SK-N-SH treated with all-trans-retinoic acid at 6 μM for 48 hours (cell line): ENCODE measurements around the gene RNF44.

ENCODE experiments used
- OSR1 ChIP-seq: fragments of 250-450 bp; sonication (Bioruptor Pico); IDR thresholded peaks from 2 replicates; pipeline ENCODE4 v1.8.0; 2022; ENCODE audit warnings: moderate library complexity, mild to moderate bottlenecking, inconsistent platforms
- PPARA ChIP-seq: fragments of 250-450 bp; sonication (Bioruptor Pico); IDR thresholded peaks from 2 replicates; pipeline ENCODE4 v1.5.0; 2020; ENCODE audit warnings: mild to moderate bottlenecking, borderline replicate concordance
- RARB ChIP-seq: fragments of 250-450 bp; sonication (Bioruptor Pico); IDR thresholded peaks from 2 replicates; pipeline ENCODE4 v1.8.0; 2021; ENCODE audit warnings: mild to moderate bottlenecking, moderate library complexity
- ZFP3 ChIP-seq: fragments of 250-450 bp; sonication (Bioruptor Pico); IDR thresholded peaks from 2 replicates; pipeline ENCODE4 v1.5.0; 2020; ENCODE audit warnings: mild to moderate bottlenecking, moderate library complexity
- ZFP30 ChIP-seq: fragments of 450-650 bp; formaldehyde crosslinking; IDR thresholded peaks from 2 replicates; pipeline ENCODE4 v1.5.0; 2022; ENCODE audit warnings: mild to moderate bottlenecking, moderate library complexity
- ZNF565 ChIP-seq: fragments of 450-650 bp; formaldehyde crosslinking; conservative IDR thresholded peaks from 2 replicates; pipeline ENCODE4 v1.5.0; 2020; ENCODE audit warnings: low read depth, mild to moderate bottlenecking, moderate library complexity
- ZNF8 ChIP-seq: fragments of 450-650 bp; formaldehyde crosslinking; IDR thresholded peaks from 2 replicates; pipeline ENCODE4 v1.5.0; 2020; ENCODE audit warnings: mild to moderate bottlenecking, moderate library complexity
- TF ChIP-seq, protein P1 (sequence below): fragments of 250-450 bp; sonication (Bioruptor Pico); IDR thresholded peaks from 2 replicates; pipeline ENCODE4 v1.8.0; 2020; ENCODE audit warnings: mild to moderate bottlenecking, moderate library complexity, borderline replicate concordance
- TF ChIP-seq, protein P2 (sequence below): fragments of 250-450 bp; sonication (Bioruptor Pico); IDR thresholded peaks from 2 replicates; pipeline ENCODE4 v1.5.1; 2021; ENCODE audit warnings: mild to moderate bottlenecking, moderate library complexity
- TF ChIP-seq, protein P3 (sequence below): fragments of 250-450 bp; sonication (Bioruptor Pico); IDR thresholded peaks from 2 replicates; pipeline ENCODE4 v1.5.0; 2020; ENCODE audit warnings: mild to moderate bottlenecking, moderate library complexity

DNA sequence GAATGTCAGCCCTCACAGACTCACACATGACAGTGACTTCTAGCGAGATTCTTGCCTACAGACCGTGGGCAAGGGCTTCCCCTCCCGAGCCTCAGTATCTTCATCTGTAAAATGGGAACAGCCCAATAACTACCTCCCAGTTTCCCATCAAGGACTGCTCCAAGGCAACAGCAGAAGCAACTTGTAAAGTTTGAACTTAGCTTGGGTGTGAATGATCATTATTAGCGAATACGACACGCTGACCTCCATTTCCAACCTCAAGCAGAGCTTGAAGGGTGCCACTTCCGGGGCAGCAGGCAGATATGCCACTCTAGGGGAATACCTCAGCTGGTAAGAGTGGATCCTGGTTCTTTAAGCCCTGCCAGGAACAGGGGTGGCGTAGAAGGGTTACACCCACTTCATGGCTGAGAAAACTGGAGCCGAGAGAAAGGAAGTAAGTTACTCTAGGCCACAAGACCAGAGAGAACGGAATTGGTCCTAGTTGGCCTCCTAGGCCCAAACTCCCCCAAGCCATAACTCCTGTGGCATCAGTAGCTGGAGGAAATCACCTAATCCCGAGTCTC, 2.0 kb downstream of the RNF44 start:
- TF ChIP-seq PPARA (CRISPR knock-in tag) (no peak), ZFP30 (no peak), ZNF8 (CRISPR knock-in tag) (no peak), ZFP3 (CRISPR knock-in tag) (no peak), RARB (CRISPR knock-in tag) (no peak), OSR1 (CRISPR knock-in tag) (no peak), ZNF565 (CRISPR knock-in tag) (no peak)
- TF ChIP-seq, protein P1, sequence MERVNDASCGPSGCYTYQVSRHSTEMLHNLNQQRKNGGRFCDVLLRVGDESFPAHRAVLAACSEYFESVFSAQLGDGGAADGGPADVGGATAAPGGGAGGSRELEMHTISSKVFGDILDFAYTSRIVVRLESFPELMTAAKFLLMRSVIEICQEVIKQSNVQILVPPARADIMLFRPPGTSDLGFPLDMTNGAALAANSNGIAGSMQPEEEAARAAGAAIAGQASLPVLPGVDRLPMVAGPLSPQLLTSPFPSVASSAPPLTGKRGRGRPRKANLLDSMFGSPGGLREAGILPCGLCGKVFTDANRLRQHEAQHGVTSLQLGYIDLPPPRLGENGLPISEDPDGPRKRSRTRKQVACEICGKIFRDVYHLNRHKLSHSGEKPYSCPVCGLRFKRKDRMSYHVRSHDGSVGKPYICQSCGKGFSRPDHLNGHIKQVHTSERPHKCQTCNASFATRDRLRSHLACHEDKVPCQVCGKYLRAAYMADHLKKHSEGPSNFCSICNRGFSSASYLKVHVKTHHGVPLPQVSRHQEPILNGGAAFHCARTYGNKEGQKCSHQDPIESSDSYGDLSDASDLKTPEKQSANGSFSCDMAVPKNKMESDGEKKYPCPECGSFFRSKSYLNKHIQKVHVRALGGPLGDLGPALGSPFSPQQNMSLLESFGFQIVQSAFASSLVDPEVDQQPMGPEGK: no peak
- TF ChIP-seq, protein P2, sequence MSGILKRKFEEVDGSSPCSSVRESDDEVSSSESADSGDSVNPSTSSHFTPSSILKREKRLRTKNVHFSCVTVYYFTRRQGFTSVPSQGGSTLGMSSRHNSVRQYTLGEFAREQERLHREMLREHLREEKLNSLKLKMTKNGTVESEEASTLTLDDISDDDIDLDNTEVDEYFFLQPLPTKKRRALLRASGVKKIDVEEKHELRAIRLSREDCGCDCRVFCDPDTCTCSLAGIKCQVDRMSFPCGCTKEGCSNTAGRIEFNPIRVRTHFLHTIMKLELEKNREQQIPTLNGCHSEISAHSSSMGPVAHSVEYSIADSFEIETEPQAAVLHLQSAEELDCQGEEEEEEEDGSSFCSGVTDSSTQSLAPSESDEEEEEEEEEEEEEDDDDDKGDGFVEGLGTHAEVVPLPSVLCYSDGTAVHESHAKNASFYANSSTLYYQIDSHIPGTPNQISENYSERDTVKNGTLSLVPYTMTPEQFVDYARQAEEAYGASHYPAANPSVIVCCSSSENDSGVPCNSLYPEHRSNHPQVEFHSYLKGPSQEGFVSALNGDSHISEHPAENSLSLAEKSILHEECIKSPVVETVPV: no peak
- TF ChIP-seq, protein P3, sequence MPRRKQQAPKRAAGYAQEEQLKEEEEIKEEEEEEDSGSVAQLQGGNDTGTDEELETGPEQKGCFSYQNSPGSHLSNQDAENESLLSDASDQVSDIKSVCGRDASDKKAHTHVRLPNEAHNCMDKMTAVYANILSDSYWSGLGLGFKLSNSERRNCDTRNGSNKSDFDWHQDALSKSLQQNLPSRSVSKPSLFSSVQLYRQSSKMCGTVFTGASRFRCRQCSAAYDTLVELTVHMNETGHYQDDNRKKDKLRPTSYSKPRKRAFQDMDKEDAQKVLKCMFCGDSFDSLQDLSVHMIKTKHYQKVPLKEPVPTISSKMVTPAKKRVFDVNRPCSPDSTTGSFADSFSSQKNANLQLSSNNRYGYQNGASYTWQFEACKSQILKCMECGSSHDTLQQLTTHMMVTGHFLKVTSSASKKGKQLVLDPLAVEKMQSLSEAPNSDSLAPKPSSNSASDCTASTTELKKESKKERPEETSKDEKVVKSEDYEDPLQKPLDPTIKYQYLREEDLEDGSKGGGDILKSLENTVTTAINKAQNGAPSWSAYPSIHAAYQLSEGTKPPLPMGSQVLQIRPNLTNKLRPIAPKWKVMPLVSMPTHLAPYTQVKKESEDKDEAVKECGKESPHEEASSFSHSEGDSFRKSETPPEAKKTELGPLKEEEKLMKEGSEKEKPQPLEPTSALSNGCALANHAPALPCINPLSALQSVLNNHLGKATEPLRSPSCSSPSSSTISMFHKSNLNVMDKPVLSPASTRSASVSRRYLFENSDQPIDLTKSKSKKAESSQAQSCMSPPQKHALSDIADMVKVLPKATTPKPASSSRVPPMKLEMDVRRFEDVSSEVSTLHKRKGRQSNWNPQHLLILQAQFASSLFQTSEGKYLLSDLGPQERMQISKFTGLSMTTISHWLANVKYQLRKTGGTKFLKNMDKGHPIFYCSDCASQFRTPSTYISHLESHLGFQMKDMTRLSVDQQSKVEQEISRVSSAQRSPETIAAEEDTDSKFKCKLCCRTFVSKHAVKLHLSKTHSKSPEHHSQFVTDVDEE (CRISPR knock-in tag): no peak
